HG02763 (cell line): ENCODE results near the gene BABAM1.

ENCODE experiments used
- ATAC-seq: cut with Tn5 transposase; IDR thresholded peaks from one replicate; pipeline ENCODE4 v1.9.1; 2021; ENCODE audit warnings: mild to moderate bottlenecking, moderate library complexity; ENCODE audit not compliant: unreplicated experiment

The BABAM1 gene

GRCh38 chr19:17320435-17320834 lies 53.2 kb downstream of the BABAM1 start:
- ATAC-seq, result no peak

GRCh38 chr19:17321655-17322489 lies 54.6 kb downstream of the BABAM1 start:
- no peak for ATAC-seq

GRCh38 chr19:17322854-17323253 lies 55.6 kb downstream of the BABAM1 start:
- ATAC-seq, result no peak

GRCh38 chr19:17323300-17323963 lies 56.2 kb downstream of the BABAM1 start:
- ATAC-seq, result no peak

GRCh38 chr19:17323964-17324332 lies 56.7 kb downstream of the BABAM1 start:
- no peak for ATAC-seq

- no peak for ATAC-seq
Observed at GRCh38 chr19:17324357-17325114, 57.3 kb downstream of the BABAM1 start.

GRCh38 chr19:17325133-17325532 lies 57.9 kb downstream of the BABAM1 start:
- no peak for ATAC-seq

- ATAC-seq, result no peak
Observed at GRCh38 chr19:17325881-17326594, 58.8 kb downstream of the BABAM1 start.

GRCh38 chr19:17326595-17326966 lies 59.3 kb downstream of the BABAM1 start:
- no peak for ATAC-seq

GRCh38 chr19:17327068-17327653 lies 59.9 kb downstream of the BABAM1 start:
- ATAC-seq, result no peak

GRCh38 chr19:17327654-17328516 lies 60.6 kb downstream of the BABAM1 start:
- ATAC-seq, result no peak
